Psoas muscle (tissue), 8 donors: ENCODE measurements around the gene NPFFR2. TPM values are rescaled to one million over a fixed set of nuclear protein-coding genes. Genes with fewer than 3 reads are reported as not detected.

Experiments used
- ATAC-seq, 4 donors: fragments of 200-7000 bp; cut with Tn5 transposase; one replicate each; pipeline ENCODE4 v1.9.1; 2020; ENCODE audit warnings: moderate library complexity in 3 of 4, mild to moderate bottlenecking in 2 of 4
- DNase-seq, 2 donors: peaks; one replicate each; pipeline ENCODE4 v3.0.0-alpha.2; 2020
- H3K27ac ChIP-seq: fragments of 200-600 bp; one replicate; pipeline ENCODE4 v1.8.0; 2022
- H3K27me3 ChIP-seq, 3 donors: fragments of 200-600 bp in 1 of 3; one replicate each; pipeline versions ENCODE4 v1.6.1 to v1.8.0; 2013 to 2022; ENCODE audit warnings: low read length in 2 of 3, mild to moderate bottlenecking in 2 of 3, moderate library complexity in 1 of 3; ENCODE audit not compliant: insufficient read depth in 3 of 3
- H3K36me3 ChIP-seq, 2 donors: fragments of 200-600 bp in 1 of 2; one replicate each; pipeline versions ENCODE4 v1.6.1 to v1.8.0; 2013 to 2022; ENCODE audit warnings: low read depth in 1 of 2, mild to moderate bottlenecking in 1 of 2, moderate library complexity in 1 of 2; ENCODE audit not compliant: insufficient read depth in 1 of 2
- H3K4me1 ChIP-seq: fragments of 200-600 bp; one replicate; pipeline ENCODE4 v1.8.0; 2022
- H3K4me3 ChIP-seq: fragments of 200-600 bp; one replicate; pipeline ENCODE4 v1.8.0; 2022; ENCODE audit warnings: mild to moderate bottlenecking
- H3K9me3 ChIP-seq: fragments of 200-600 bp; one replicate; pipeline ENCODE4 v1.8.0; 2022
- WGBS, 3 donors: extraction: QIAGEN DNeasy Blood & Tissue Kit; methylation state at CpG; one replicate each; pipeline versions ENCODE4 v1.1.6 to v1.1.7; 2013; 5-methylcytosine and 5-hydroxymethylcytosine counted together
- intact Hi-C, 2 donors: fragments of 100-400 bp; cut with DNase I; formaldehyde crosslinking; loops; one replicate each; pipeline versions ENCODE4 v1.11.0 to v1.14.2; 2022
- polyA plus RNA-seq, 3 donors: library from polyadenylated mRNA; stranded (reverse); fragments of 200-250 nt; gene quantifications; one replicate each; pipeline ENCODE4 v1.2.3, GENCODE V29; 2013
- total RNA-seq, 4 donors: library from RNA; stranded (reverse); fragmentation: NEBNext Ultra II Directional in 2 of 4; extraction: Animal tissue kit (Norgen Biotek cat#: 25700) in 2 of 4; gene quantifications; one replicate each; pipeline versions ENCODE4 v1.2.1 to v1.2.4, GENCODE V29; 2021 to 2023
- TF ChIP-seq, protein P1 (sequence below): fragments of 200-600 bp; IDR thresholded peaks from one replicate; pipeline ENCODE4 v1.8.0; 2022; ENCODE audit warnings: antibody characterized with exemption
- donor health status: healthy with polysubstance abuse.
- donor health status: DM: no; HTN: no; CAD: no; lungs with moderate emphysema.
- donor health status: Bipolar disorder and iron deficiency.
- donor health status: healthy.
- donor health status: DM: yes; HTN: yes; CAD: no.
- donor health status: DM: no; HTN: no; CAD: no.
- donor health status: DM: no; HTN: no; CAD: no.
- donor health status: DM: yes; HTN: yes; CAD: no.

Gene NPFFR2
- total and polyA plus RNA-seq, 7 donors = not detected

- no peak overlapping the region for H3K27ac ChIP-seq
- DNase-seq (no peak), ATAC-seq (no peak)
- TF ChIP-seq, protein P1, sequence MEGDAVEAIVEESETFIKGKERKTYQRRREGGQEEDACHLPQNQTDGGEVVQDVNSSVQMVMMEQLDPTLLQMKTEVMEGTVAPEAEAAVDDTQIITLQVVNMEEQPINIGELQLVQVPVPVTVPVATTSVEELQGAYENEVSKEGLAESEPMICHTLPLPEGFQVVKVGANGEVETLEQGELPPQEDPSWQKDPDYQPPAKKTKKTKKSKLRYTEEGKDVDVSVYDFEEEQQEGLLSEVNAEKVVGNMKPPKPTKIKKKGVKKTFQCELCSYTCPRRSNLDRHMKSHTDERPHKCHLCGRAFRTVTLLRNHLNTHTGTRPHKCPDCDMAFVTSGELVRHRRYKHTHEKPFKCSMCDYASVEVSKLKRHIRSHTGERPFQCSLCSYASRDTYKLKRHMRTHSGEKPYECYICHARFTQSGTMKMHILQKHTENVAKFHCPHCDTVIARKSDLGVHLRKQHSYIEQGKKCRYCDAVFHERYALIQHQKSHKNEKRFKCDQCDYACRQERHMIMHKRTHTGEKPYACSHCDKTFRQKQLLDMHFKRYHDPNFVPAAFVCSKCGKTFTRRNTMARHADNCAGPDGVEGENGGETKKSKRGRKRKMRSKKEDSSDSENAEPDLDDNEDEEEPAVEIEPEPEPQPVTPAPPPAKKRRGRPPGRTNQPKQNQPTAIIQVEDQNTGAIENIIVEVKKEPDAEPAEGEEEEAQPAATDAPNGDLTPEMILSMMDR = no peak
- no peaks in the 10 kb centered on the region for H3K36me3 ChIP-seq
- H3K4me3 ChIP-seq = no peak overlapping the region
- no peaks in the 10 kb centered on the region for H3K4me1 ChIP-seq
- intact Hi-C loops = no loop called here
- H3K27me3 ChIP-seq = no peaks in the 10 kb centered on the region
- H3K9me3 ChIP-seq = no peaks in the 10 kb centered on the region
- whole genome bisulfite sequencing, 3 donors = 91 to 98% (median 91%) methylated on average over 1 of the region's 1 CpG
Measured at GRCh38 chr4:72179342-72179741, 147.5 kb downstream of the NPFFR2 start.

- Histone ChIP-seq H3K9me3 (no peaks in the 10 kb centered on the region), H3K27ac (no peak overlapping the region), H3K36me3 (no peaks in the 10 kb centered on the region), H3K4me3 (no peak overlapping the region), H3K4me1 (no peaks in the 10 kb centered on the region), H3K27me3 (no peaks in the 10 kb centered on the region)
- intact Hi-C loops = no loop called here
- no peak for ATAC-seq
- no peak for DNase-seq
- whole genome bisulfite sequencing, 3 donors = 82 to 100% (median 88%) methylated on average over 1 of the region's 1 CpG
- TF ChIP-seq, protein P1 = no peak
Measured at GRCh38 chr4:72186714-72187113, 154.9 kb downstream of the NPFFR2 start.

- no peak for DNase-seq
- 70 to 75% (median 70%) methylated on average over 8 of the region's 8 CpGs for WGBS, 3 donors
- H3K27ac ChIP-seq = no peak overlapping the region
- ATAC-seq = no peak
- H3K36me3 ChIP-seq = no peaks in the 10 kb centered on the region
- intact Hi-C loops = no loop called here
- H3K9me3 ChIP-seq = no peaks in the 10 kb centered on the region
- no peaks in the 10 kb centered on the region for H3K27me3 ChIP-seq
- TF ChIP-seq, protein P1 = no peak
- H3K4me3 ChIP-seq = no peak overlapping the region
- H3K4me1 ChIP-seq = no peaks in the 10 kb centered on the region
Measured at GRCh38 chr4:72194046-72194445, 162.2 kb downstream of the NPFFR2 start.

- WGBS, 3 donors = 89 to 94% (median 90%) methylated on average over 1 of the region's 1 CpG
- TF ChIP-seq, protein P1 = no peak
- H3K4me1 ChIP-seq = no peaks in the 10 kb centered on the region
Measured at GRCh38 chr4:72194453-72194852, 162.7 kb downstream of the NPFFR2 start.

More at GRCh38 chr4:72194453-72194852, 162.7 kb downstream of the NPFFR2 start:
- no peak for ATAC-seq
- Histone ChIP-seq H3K9me3 (no peaks in the 10 kb centered on the region), H3K27ac (no peak overlapping the region), H3K4me3 (no peak overlapping the region), H3K27me3 (no peaks in the 10 kb centered on the region), H3K36me3 (no peaks in the 10 kb centered on the region)
- DNase-seq = no peak
- intact Hi-C loops = no loop called here

Other genes with a start within 250 kb of the NPFFR2 start
- gene GC, start 247.9 kb upstream of the NPFFR2 start, total RNA-seq = under 1 TPM in 2 of 4 donors, not detected in 2; 0.18 to 0.30 TPM
- gene GC, start 247.9 kb upstream of the NPFFR2 start, polyA plus RNA-seq = not detected